H9 (cell line): ENCODE data around the gene GRIP1. TPM values are rescaled to one million over a fixed set of nuclear protein-coding genes. Genes with fewer than 3 reads are reported as not detected.

Source experiments
- DNase-seq: peaks from one replicate; pipeline ENCODE4 v3.0.0-alpha.2; 2017
- H2AFZ ChIP-seq: one replicate; pipeline ENCODE4 v1.6.1; 2013; ENCODE audit warnings: mild to moderate bottlenecking, low read length, control low read depth, moderate library complexity
- H2AK5ac ChIP-seq: 2 replicates; pipeline ENCODE4 v1.6.1; 2013; ENCODE audit warnings: low read length, control low read depth, mixed read lengths; ENCODE audit not compliant: insufficient read length
- H2BK120ac ChIP-seq: one replicate; pipeline ENCODE4 v1.6.1; 2013; ENCODE audit warnings: low read depth, mild to moderate bottlenecking, low read length, control low read depth, inconsistent platforms; ENCODE audit not compliant: poor library complexity, severe bottlenecking
- H2BK12ac ChIP-seq: 2 replicates; pipeline ENCODE4 v1.6.1; 2013; ENCODE audit warnings: low read length, control low read depth, mixed read lengths, low read depth; ENCODE audit not compliant: insufficient read length
- H2BK15ac ChIP-seq: 2 replicates; pipeline ENCODE4 v1.6.1; 2013; ENCODE audit warnings: low read depth, low read length, control low read depth
- H2BK20ac ChIP-seq: one replicate; pipeline ENCODE4 v1.6.1; 2013; ENCODE audit warnings: low read depth, mild to moderate bottlenecking, low read length, control low read depth, inconsistent platforms; ENCODE audit not compliant: poor library complexity, severe bottlenecking
- H2BK5ac ChIP-seq: 2 replicates; pipeline ENCODE4 v1.6.1; 2013; ENCODE audit warnings: low read length, control low read depth, mixed read lengths; ENCODE audit not compliant: insufficient read length
- H3K14ac ChIP-seq: 2 replicates; pipeline ENCODE4 v1.6.1; 2013; ENCODE audit warnings: low read length, control low read depth; ENCODE audit not compliant: insufficient read depth
- H3K18ac ChIP-seq: 2 replicates; pipeline ENCODE4 v1.6.1; 2013; ENCODE audit warnings: low read depth, mild to moderate bottlenecking, mixed read lengths, low read length, control low read depth; ENCODE audit not compliant: insufficient read length
- H3K23ac ChIP-seq: 2 replicates; pipeline ENCODE4 v1.6.1; 2013; ENCODE audit warnings: low read length, control low read depth, mixed read lengths, low read depth; ENCODE audit not compliant: insufficient read length
- H3K23me2 ChIP-seq: 2 replicates; pipeline ENCODE4 v1.6.1; 2013; ENCODE audit warnings: low read depth, mild to moderate bottlenecking, mixed read lengths, low read length, control low read depth; ENCODE audit not compliant: insufficient read length, poor library complexity, severe bottlenecking
- H3K27ac ChIP-seq: 2 replicates; pipeline ENCODE4 v1.5.1; 2013; ENCODE audit warnings: low read length, control low read depth, mixed read lengths, low read depth; ENCODE audit not compliant: insufficient read length
- H3K27me3 ChIP-seq: 2 replicates; pipeline ENCODE4 v1.6.1; 2013; ENCODE audit warnings: low read length, control low read depth, inconsistent platforms; ENCODE audit not compliant: insufficient read depth
- H3K4ac ChIP-seq: 2 replicates; pipeline ENCODE4 v1.6.1; 2013; ENCODE audit warnings: low read depth, mild to moderate bottlenecking, control low read depth, inconsistent platforms, low read length, moderate library complexity
- H3K4me1 ChIP-seq: 2 replicates; pipeline ENCODE4 v1.6.1; 2013; ENCODE audit warnings: low read length, control low read depth, inconsistent platforms; ENCODE audit not compliant: insufficient read depth
- H3K4me2 ChIP-seq: 2 replicates; pipeline ENCODE4 v1.6.1; 2013; ENCODE audit warnings: low read length, control low read depth, mixed read lengths; ENCODE audit not compliant: insufficient read length, insufficient read depth
- H3K56ac ChIP-seq: 2 replicates; pipeline ENCODE4 v1.6.1; 2013; ENCODE audit warnings: low read depth, mild to moderate bottlenecking, mixed read lengths, low read length, control low read depth; ENCODE audit not compliant: insufficient read length
- H3K79me1 ChIP-seq: 2 replicates; pipeline ENCODE4 v1.6.1; 2013; ENCODE audit warnings: low read depth, mild to moderate bottlenecking, moderate library complexity, low read length, control low read depth, inconsistent platforms; ENCODE audit not compliant: insufficient read depth, poor library complexity, severe bottlenecking
- H3K79me2 ChIP-seq: 2 replicates; pipeline ENCODE4 v1.6.1; 2013; ENCODE audit warnings: low read length, control low read depth, inconsistent platforms; ENCODE audit not compliant: insufficient read depth
- H3K9ac ChIP-seq: 2 replicates; pipeline ENCODE4 v1.6.1; 2013; ENCODE audit warnings: low read length, control low read depth, mixed read lengths; ENCODE audit not compliant: insufficient read length; ENCODE audit errors: extremely low read depth
- H3K9me3 ChIP-seq: one replicate; pipeline ENCODE4 v1.6.1; 2013; ENCODE audit warnings: low read depth, low read length, inconsistent platforms; ENCODE audit not compliant: control insufficient read depth
- H3T11ph ChIP-seq: one replicate; pipeline ENCODE4 v1.6.1; 2013; ENCODE audit warnings: mild to moderate bottlenecking, low read length, control low read depth, inconsistent platforms
- H4K20me1 ChIP-seq: one replicate; pipeline ENCODE4 v1.6.1; 2013; ENCODE audit not compliant: control insufficient read depth, insufficient read length, insufficient read depth
- H4K5ac ChIP-seq: 2 replicates; pipeline ENCODE4 v1.6.1; 2013; ENCODE audit warnings: low read depth, mild to moderate bottlenecking, mixed read lengths, low read length, control low read depth; ENCODE audit not compliant: insufficient read length
- H4K8ac ChIP-seq: replicated peaks from 2 replicates; pipeline ENCODE4 v1.6.1; 2013; ENCODE audit warnings: low read length, control low read depth, mixed read lengths, low read depth; ENCODE audit not compliant: insufficient read length
- H4K91ac ChIP-seq: 2 replicates; pipeline ENCODE4 v1.6.1; 2013; ENCODE audit warnings: low read depth, mild to moderate bottlenecking, moderate library complexity, mixed read lengths, low read length, control low read depth; ENCODE audit not compliant: insufficient read length
- H3K27ac Mint-ChIP-seq, 3 experiments: 2 replicates in 2 of 3; 3 replicates in 1 of 3; pipeline ENCODE4 v1.8.0; 2020 to 2021; ENCODE audit warnings: mixed read lengths in 3 of 3, mild to moderate bottlenecking in 1 of 3, moderate library complexity in 1 of 3
- H3K27me3 Mint-ChIP-seq: 2 replicates; pipeline ENCODE4 v1.8.0; 2021; ENCODE audit warnings: low read depth, mild to moderate bottlenecking, moderate library complexity, mixed read lengths
- H3K36me3 Mint-ChIP-seq, 3 experiments: 2 replicates in 2 of 3; 3 replicates in 1 of 3; pipeline ENCODE4 v1.8.0; 2020 to 2021; ENCODE audit warnings: low read depth in 3 of 3, mixed read lengths in 3 of 3; ENCODE audit not compliant: insufficient read depth in 1 of 3
- H3K4me1 Mint-ChIP-seq, 2 experiments: 2 replicates each; pipeline ENCODE4 v1.8.0; 2020; ENCODE audit warnings: mixed read lengths in 2 of 2
- H3K4me3 Mint-ChIP-seq, 2 experiments: 2 replicates in 1 of 2; 3 replicates in 1 of 2; pipeline ENCODE4 v1.8.0; 2020 to 2021; ENCODE audit warnings: mild to moderate bottlenecking in 2 of 2, mixed read lengths in 2 of 2, moderate library complexity in 1 of 2
- H3K9me3 Mint-ChIP-seq, 2 experiments: 2 replicates in 1 of 2; 3 replicates in 1 of 2; pipeline ENCODE4 v1.8.0; 2020; ENCODE audit warnings: mild to moderate bottlenecking in 2 of 2, mixed read lengths in 2 of 2, moderate library complexity in 1 of 2
- WGBS: extraction: QIAGEN DNeasy Blood & Tissue Kit; methylation state at CpG from one replicate; pipeline ENCODE4 v1.1.7; 2013; ENCODE audit warnings: missing lambda C conversion rate, low lambda C conversion rate, mixed read lengths; ENCODE audit not compliant: insufficient read length; ENCODE audit errors: extremely low coverage; 5-methylcytosine and 5-hydroxymethylcytosine counted together
- total RNA-seq: library from RNA; stranded (reverse); gene quantifications from 2 replicates; pipeline ENCODE4 v1.2.1, GENCODE V29; 2021
- TF ChIP-seq, protein P1 (sequence below): fragments of 200-600 bp; sonication (generic); conservative IDR thresholded peaks from 3 replicates; pipeline ENCODE4 v1.8.0; 2021; ENCODE audit warnings: antibody characterized with exemption, mild to moderate bottlenecking

GRIP1 gene
- total RNA-seq, 1 experiment from 2014 or later = 19.5 TPM

- H3K23me2 ChIP-seq = no peaks in the 10 kb centered on the region
- no peak overlapping the region for H2AK5ac ChIP-seq
- WGBS = no CpG with 5 or more reads among the region's 2 CpGs
- no peak for DNase-seq
- H3K27ac ChIP-seq = no peak overlapping the region
- H3K23ac ChIP-seq = no peak overlapping the region
- no peak overlapping the region for H3K18ac ChIP-seq
- no peak overlapping the region for H3K14ac ChIP-seq
- no peaks in the 10 kb centered on the region for H3K79me1 ChIP-seq
- TF ChIP-seq, protein P1, sequence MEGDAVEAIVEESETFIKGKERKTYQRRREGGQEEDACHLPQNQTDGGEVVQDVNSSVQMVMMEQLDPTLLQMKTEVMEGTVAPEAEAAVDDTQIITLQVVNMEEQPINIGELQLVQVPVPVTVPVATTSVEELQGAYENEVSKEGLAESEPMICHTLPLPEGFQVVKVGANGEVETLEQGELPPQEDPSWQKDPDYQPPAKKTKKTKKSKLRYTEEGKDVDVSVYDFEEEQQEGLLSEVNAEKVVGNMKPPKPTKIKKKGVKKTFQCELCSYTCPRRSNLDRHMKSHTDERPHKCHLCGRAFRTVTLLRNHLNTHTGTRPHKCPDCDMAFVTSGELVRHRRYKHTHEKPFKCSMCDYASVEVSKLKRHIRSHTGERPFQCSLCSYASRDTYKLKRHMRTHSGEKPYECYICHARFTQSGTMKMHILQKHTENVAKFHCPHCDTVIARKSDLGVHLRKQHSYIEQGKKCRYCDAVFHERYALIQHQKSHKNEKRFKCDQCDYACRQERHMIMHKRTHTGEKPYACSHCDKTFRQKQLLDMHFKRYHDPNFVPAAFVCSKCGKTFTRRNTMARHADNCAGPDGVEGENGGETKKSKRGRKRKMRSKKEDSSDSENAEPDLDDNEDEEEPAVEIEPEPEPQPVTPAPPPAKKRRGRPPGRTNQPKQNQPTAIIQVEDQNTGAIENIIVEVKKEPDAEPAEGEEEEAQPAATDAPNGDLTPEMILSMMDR = no peak
- no peak overlapping the region for H3K9ac ChIP-seq
- H2BK120ac ChIP-seq = no peak overlapping the region
- Mint-ChIP-seq H3K27me3 (no peaks in the 10 kb centered on the region), H3K9me3 (peaks cover 3 to 4% of the 10 kb centered on the region in 2 experiments; a peak in 3 of 5 replicates), H3K4me3 (no peak overlapping the region), H3K36me3 (peaks cover 6 to 10% (median 9%) of the 10 kb centered on the region in 3 experiments), H3K27ac (peak overlapping the region in 1 of 3 experiments; percentile 69; a peak in 2 of 7 replicates), H3K4me1 (peaks cover 15 to 26% of the 10 kb centered on the region in 2 experiments)
- no peak overlapping the region for H2BK15ac ChIP-seq
- no peak overlapping the region for H4K8ac ChIP-seq
- H2BK5ac ChIP-seq = no peak overlapping the region
- no peaks in the 10 kb centered on the region for H4K20me1 ChIP-seq
- no peaks in the 10 kb centered on the region for H3K27me3 ChIP-seq
- no peaks in the 10 kb centered on the region for H3K9me3 ChIP-seq
- no peak overlapping the region for H3K56ac ChIP-seq
- H2BK12ac ChIP-seq = no peak overlapping the region
- H3K4ac ChIP-seq = no peak overlapping the region
- H3K4me1 ChIP-seq = peaks cover 3% of the 10 kb centered on the region; the same call in 1 of the 2 replicates
- H3K4me2 ChIP-seq = no peak overlapping the region
- no peak overlapping the region for H3T11ph ChIP-seq
- H3K79me2 ChIP-seq = no peaks in the 10 kb centered on the region
- H2AFZ ChIP-seq = no peak overlapping the region
- no peak overlapping the region for H4K5ac ChIP-seq
- no peak overlapping the region for H2BK20ac ChIP-seq
- no peak overlapping the region for H4K91ac ChIP-seq
These were observed 162.7 kb downstream of the GRIP1 start for GRCh38 chr12:66516133-66516532.
